Erythroblast (primary cell): Measurements from ENCODE around the gene TBC1D24.

Experiments
- GATA1 ChIP-seq: IDR thresholded peaks from 2 replicates; pipeline ENCODE4 v1.6.1; 2011; ENCODE audit warnings: low read depth, mild to moderate bottlenecking, control low read depth, low read length, moderate library complexity
- POLR2A ChIP-seq: IDR thresholded peaks from 2 replicates; pipeline ENCODE4 v1.6.1; 2011; ENCODE audit warnings: mild to moderate bottlenecking, low read length

GRCh38 chr16:2482249-2482648 is 7.3 kb downstream of the TBC1D24 start:
- no peak for TF ChIP-seq POLR2A
- TF ChIP-seq GATA1 = no peak
